CD4-positive, alpha-beta T cell treated with Interleukin-17A for 4 hours (primary cell): Measurements from ENCODE around the gene MED9.

ENCODE experiments used
- DNase-seq: peaks from one replicate; pipeline ENCODE4 v3.0.0-alpha.2; 2020; ENCODE audit warnings: mixed read lengths

MED9 gene

GRCh38 chr17:17492571-17492970 is 15.8 kb downstream of the MED9 start:
- no peak for DNase-seq

DNA sequence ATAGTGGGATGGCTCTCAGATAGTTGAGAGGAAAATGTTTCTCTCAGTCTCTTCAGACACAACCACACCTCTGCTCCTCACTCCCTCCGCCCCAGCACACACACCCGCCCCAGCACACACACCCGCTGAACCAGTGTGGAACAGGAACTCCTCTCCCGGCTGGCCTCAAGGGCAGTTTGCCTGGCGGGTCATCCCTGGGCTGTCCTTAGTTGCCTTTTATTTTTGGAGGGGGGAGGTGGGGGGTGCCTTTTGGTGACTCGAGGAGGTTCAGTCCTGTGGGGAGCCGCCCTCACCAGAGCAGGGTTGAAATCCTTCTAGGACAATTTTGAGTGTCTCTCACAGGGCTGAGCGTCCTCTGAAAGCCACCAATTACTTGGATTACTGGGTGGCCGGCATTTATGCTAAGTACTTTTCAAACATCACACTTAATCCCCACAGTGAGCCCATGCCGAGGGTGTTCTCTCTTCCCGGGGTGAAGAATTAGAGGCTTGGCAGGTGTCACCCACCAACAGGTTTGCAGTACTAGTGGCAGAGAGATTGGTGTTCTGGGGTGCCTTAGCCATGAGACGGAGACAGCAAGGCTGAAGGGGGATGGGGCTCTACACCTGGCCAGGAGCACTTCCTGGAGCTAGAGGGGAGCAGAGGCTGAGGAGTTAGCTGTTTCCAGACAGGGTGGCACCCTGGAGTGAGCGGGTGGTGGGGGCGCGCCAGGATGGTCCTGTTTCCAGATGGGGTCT is 16.6 kb downstream of the MED9 start:
- no peak for DNase-seq

DNA sequence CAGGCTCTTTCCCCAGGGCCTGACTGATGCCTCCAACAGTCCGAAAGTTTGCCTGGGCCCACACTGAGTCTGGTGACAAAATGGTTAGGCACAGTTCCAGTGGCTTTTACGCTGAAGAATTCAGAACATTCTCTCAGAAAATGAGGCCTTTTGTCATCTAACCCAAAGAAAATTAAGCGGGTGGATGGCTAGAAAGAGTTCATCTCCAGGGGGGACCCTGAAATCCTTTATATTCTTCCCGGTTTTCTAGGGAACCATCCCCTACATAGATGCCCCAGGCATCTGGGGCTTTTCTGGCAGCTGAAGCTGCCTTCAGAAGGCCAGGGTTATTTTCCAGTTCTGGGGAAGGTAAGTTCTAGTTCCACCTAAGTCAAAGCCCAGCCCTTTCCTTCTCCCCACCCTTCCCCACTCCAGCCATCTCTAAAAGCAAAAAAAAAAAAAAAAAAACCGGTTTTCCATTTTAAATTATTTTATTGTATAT is 17.2 kb downstream of the MED9 start:
- no peak for DNase-seq

DNA sequence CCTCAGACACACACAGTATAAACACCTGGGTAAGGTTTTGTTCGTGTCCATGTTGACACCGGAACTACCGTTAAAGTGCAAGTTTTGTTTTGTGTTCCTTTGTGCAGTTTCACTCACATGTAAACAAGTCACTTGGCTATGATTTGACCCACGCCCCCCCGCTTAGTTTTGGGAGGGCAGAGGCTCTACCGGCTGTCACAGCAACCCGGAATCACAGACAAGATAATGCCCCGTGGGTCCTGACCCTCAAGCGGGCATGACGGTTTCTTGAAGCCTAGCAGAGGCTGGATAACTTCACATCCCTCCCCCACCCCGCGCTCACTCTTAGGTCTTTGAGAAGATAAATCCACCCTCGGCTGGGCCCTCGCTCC is 17.7 kb downstream of the MED9 start:
- DNase-seq: no peak

- peak; percentile 16 for DNase-seq
Observed at GRCh38 chr17:17494870-17495535, 18.2 kb downstream of the MED9 start.

- DNase-seq: peak; percentile 41
Observed at GRCh38 chr17:17495536-17496188, 18.9 kb downstream of the MED9 start.

- DNase-seq: peak; percentile 84
Observed at GRCh38 chr17:17496189-17497064, 19.6 kb downstream of the MED9 start, which contains the start of gene RASD1. TSS of gene RASD1 (minus strand) at chr17:17496395. CDS start at chr17:17496181, 214 bp downstream.

DNA sequence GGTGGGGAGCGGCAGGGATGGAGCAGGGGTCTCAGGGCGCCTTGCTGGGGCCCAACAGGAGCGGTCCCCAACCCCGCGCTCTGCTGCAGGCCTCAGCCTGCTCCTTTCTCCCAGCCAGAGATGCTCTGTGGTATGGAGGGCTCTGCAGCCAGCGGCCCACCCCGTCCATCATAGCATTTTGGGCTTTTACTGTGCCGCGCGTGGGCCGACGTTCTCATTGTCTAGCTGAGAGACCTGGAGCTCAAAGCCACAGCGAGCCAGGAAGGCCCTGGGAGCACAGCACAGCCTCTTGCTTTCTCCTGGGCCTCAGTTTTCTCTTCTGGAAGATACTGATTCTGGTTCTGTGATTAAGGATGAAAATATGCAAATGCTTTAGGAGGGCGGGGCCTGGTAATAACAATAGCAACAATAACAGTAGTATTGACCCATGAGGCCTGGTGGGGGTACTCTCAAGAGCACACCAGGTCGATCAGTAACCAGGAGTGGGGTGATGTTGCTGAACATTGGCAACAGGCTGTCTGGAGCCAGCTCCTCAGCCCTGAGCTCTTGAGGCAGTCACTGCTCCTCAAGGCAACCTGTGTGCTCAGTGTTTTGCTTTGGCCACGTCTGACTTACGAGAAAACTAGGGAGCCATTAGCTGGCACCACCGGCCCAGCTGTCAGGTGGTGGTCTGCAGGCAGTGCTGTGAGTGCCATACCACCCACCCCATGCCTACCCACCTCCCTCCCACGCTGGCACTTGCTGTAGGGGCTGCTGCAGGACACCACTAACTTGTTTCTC is 20.5 kb downstream of the MED9 start:
- no peak for DNase-seq

DNA sequence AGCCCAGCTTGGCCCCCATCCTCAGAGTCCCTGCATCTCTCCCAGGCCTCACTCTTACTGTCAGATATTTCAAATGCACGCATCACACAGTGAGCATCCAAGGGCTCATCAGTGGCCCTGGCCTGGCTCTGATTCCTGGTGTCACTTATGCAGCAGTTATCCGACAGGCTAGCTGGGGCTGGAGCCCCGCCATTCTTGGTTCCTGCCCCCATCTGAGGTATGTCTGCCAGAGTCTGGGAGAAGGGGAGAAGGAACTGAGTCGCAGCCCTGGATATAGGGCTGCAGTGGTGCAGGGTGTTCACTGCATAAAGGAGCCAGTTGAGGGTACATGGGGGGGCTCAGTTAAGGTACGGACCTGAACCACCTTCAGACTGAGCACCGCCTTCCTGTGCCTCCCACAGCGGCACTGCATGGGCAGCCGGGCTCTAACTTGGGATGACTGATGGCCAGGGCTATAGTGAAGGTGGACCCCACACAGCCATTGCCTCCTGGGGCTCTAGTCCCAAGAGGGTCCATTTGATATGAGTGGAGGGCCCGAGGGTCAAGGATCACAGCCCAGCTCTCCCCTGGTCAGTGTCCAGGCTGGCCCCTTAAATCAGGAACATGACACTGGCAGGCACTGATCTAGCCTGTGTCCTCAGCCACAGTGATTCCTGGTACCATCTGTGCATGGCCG is 21.2 kb downstream of the MED9 start:
- no peak for DNase-seq

DNA sequence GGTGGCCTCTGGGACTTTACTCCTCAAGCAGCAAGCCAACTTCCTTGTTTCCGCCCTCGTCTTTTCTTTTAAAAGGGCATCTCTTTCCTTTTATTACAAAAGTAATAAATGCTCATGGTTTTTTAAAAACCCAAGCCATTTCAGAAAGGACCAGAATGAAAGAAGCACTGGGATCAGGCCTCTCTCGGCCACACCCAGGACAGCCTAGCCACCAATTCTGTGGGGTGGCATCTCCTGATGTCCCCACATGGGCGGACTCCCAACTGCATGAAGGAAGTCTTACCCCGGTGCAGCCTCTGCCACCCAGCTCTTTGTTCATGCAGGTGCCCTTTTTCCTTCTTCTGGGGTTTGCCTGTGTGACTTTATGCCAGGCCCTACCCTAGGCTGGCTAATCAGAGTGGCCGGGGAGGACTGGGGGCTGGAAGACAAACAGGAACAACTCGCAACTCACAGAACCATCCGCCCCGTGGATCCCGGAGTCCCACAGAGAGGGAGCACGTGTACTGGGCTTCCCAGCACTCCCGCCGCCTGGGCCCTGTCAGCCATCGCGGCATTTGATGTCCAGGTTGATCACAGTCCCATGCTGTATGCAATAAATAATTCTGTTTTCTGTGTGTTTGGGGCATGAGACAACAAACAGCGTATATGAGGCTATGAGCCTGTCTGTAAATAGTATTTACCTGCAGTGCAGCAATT is 22.0 kb downstream of the MED9 start:
- no peak for DNase-seq

GRCh38 chr17:17499402-17500145 is 22.8 kb downstream of the MED9 start:
- no peak for DNase-seq

DNA sequence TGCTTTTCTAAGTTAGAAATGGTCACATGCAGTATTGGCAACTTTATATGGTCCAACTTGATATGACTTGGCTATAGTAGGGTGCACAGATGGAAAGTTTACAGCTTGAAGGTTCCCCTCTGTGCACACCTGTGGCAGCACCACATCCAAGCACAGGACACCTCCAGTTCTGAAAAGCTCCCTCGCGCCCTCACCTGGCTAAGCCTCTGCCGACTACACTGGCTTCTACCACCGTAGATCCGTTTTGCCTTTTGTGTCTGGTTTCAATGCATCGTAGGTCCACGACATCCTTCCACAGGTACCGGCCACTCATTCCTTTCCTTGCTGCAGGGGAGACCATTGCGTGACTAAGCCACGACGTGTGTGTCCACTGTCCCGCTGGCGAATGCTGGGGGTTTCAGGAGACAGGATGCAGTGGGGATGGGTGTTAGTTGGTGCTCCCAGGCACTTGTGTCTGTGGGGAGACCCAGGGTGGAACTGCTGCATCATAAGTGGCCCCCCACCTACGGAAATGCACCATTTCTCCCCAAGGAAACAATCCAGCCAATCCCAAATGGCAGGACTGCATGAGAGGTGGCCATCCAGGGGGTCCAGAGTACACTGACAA is 24.3 kb downstream of the MED9 start:
- DNase-seq: peak; percentile 40

DNA sequence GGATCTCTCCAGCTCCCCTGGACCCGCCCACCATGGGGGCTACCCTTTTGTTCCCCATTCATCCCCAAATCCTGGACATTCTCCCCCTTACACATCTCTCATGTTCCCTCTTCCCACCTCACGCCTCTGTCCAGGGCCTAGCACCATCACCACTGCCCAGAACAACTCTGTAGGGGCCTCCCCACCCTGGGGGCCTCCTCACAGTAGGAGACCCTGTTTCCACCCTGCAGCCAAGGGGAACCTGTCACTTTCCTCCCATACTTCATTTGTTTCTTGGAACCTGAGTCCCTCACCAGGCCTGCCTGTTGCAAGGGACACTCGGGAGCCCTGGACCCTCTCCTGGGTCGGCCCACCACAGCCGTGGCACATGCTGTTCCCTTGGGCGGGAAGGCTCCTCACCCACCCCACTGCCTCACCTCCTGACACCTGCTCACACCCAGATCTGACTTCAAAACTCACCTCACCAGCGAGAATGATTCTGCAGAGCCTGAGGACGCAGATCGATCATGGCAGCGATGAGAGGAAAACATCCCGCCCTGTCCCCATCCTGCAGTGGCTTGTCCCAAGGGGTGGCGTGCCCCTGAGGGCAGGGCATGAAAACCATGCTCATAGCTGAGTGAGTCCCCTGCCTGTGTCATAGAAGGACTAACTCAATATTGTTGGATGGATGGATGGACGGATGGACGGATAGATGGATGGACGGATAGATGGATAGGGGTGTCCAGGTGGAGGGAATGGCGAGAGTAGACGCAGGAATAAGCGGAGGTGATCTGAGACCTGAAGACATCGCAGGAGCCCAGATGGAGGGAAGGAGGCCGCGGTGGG is 26.2 kb downstream of the MED9 start:
- DNase-seq: no peak

DNA sequence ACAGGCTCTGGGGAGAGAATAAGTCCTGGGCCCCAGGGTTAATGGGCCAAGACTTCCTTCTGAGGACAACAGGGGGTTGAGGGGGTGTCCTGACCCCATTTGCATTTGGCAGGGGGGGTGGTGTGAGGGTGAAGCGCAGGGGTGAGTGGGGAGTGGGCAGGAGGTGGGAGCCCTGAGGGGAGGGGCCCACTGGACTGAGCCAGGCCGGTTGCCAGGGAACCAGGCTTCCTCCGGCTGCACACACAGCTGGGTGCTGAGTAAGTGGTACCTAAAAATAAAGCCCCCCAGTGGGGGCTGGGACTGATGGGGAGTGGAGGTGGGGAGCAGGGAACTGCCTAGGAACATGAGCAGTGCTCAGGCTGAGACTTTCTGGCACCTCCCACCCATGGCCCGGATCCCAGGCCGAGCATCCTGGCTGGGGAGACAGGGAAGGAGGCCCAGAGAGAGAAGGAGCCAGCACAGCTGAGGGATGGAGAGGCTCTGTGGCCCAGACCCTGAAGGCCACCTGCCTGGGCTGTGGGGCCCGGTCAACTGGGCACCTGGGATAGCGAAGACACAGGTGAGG is 26.8 kb downstream of the MED9 start:
- no peak for DNase-seq

DNA sequence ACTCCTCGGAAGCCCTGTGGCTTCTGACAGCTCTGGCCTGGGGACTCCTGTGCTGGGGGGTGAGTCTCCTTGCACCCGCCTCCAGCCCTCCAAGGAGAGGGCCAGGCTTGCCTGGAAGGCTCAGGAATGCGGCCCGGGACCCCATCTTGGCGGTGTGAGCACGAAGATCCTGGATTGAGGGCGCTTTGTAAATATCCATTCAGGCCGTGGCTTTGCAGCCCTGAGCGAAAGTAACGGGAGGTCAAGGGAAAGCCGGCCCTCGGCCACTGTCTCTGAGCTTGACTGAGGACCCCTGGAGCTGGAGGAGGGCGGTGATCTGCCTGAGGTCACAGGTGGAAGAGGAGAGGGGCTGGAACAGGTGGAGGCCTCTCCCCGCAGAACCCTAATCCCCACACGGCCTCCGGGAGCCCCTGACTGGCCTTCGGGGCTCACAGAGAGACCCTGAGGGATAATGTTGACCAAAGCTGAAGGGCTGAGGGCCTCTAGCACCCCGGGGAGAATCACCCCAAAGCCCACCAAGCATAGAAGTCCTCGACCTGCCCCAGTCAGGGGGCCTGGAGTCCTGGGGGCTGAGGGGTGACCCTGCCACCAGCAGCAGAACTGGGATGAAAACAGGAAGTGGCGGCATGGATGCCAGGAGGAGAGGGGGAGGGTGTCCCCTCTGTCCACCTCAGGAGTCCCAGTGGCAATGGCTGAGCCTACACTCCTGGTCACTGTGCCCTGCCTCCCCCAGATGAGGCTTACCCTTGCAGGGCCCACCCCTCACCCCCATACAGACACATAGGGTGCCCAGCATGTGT is 27.7 kb downstream of the MED9 start:
- DNase-seq: no peak

DNA sequence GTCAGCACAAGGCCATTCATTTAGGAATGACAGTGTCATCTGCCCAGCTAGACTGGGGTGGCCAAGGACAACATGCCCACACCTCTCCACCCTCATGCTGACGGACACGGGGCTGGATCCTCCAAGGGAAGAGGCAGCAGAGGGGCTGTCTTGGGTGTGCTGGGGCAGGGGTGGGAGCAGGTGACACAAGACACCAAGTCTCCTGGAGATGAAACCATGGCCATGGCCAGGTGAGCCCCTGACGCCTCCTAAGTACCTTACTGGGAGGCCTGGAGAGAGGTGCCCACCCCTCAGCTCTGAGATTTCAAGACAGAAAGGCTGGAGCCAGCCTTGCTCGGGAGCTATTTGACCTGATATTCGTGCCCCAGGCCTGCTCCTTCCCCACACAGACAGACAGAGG is 28.4 kb downstream of the MED9 start:
- no peak for DNase-seq

- DNase-seq: no peak
Observed at GRCh38 chr17:17505610-17506171, 28.9 kb downstream of the MED9 start.
